ENCODE data around the gene HCAR1. TPM values are rescaled to one million over a fixed set of nuclear protein-coding genes. Genes with fewer than 3 reads are reported as not detected.

The HCAR1 gene
- total and polyA plus RNA-seq, 5 donors from 2014 or later: not detected

DNA sequence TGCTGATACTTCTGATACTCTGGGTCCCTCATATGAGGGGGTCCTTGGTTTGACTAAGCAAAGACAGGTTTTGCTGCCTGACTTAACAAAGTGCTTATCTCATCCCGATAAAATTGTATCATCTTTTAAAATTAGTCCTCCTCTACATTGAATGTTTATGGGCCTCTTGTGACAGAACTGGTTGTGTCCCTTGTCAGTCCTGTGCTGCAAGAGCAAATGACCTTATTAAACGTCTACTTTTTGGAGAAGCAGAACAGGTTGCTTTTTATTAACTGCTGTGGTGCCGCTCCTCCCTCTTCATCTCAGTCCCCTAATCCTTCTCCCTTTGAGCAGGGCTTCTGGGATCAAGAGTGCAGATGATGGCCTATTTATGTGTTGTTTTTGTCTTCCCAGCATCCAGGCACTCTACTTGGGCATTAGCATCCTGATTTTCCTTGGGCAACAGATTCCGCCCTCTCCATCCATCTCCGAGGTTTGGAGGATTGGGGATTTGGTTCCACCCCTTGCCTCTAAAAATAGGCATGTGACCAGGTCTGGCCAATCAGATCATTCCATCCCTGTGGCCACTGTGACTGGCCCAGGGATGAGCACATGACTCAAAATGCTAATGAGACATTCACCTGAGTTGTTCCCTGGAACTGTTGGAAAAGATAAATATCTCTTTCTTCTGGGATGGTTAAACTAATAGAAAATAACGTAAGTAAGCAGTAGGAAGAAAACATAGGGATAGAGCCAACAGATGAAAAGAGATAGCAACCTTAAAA lies 19.1 kb upstream of the HCAR1 start:
- Histone ChIP-seq H3K27ac (ENCODE audit: insufficient read depth, low read length, poor library complexity, severe bottlenecking) (no peak overlapping the region), H3K9me3 (ENCODE audit: control insufficient read depth in 2 of 2, low read length in 2 of 2) (no peaks in the 10 kb centered on the region), H3K36me3 (ENCODE audit: control insufficient read depth, insufficient read depth, low read length) (peaks cover 5% of the 10 kb centered on the region), H3K27me3 (ENCODE audit: control insufficient read depth, insufficient read depth, low read length) (no peaks in the 10 kb centered on the region), H3K4me3 (ENCODE audit: low read depth, low read length) (no peak overlapping the region), H3K4me1 (ENCODE audit: control insufficient read depth, insufficient read depth, low read length, poor library complexity, severe bottlenecking) (peaks cover 18% of the 10 kb centered on the region)
- H3K4me3 Mint-ChIP-seq: peak overlapping the region in 2 of 4 donors; percentile 80 to 98
- no peak overlapping the region for H3K27ac Mint-ChIP-seq
- H3K27me3 Mint-ChIP-seq: no peaks in the 10 kb centered on the region
- peaks cover 7 to 36% (median 19%) of the 10 kb centered on the region in 4 donors for H3K4me1 Mint-ChIP-seq
- no peak for ATAC-seq (ENCODE audit: low read depth in 2 of 2)
- H3K9me3 Mint-ChIP-seq: no peaks in the 10 kb centered on the region
- peaks cover 10% of the 10 kb centered on the region for H3K36me3 Mint-ChIP-seq
- no peak for DNase-seq

DNA sequence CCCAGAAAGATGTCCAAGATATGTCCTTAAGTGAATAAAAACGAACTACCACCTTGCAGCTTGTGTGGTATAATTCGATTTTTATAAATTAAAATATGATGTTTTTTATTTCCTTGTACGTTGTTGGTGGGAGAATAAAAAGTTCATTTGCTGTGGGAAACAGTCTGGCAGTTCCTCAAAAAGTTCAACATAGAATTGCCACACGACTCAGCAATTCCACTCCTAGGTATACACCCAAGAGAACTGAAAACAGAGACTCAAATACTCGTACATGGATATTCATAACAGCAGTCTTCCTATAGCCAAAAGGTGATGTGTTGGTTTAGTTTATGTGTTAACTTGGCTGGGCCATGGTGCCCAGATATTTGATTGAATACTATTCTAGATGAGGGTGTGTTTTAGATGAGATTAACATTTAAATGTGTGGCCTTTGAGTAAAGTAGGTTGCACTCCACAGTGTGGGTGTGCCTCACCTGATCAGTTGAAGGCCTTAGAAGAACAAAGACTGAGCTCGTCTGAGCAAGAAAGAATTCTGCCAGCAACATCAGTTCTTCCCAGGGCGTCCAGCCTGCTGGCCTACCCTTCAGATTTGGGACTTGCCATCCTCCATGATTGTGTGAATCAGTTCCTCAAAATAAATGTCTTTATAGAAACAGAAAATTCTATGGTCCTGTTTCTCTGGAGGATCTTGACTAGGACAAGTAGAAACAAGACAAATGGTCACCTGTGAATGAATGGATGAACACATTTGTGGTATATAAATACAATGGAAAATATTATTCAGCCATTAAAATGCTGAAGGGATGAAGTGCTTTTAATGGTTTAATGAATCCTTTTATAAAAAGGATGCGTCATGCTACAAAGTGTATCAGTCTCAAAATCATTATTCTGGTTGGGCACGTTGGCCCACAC lies 16.8 kb upstream of the HCAR1 start:
- no peak for ATAC-seq (ENCODE audit: low read depth in 2 of 2)
- H3K27ac Mint-ChIP-seq: no peak overlapping the region

DNA sequence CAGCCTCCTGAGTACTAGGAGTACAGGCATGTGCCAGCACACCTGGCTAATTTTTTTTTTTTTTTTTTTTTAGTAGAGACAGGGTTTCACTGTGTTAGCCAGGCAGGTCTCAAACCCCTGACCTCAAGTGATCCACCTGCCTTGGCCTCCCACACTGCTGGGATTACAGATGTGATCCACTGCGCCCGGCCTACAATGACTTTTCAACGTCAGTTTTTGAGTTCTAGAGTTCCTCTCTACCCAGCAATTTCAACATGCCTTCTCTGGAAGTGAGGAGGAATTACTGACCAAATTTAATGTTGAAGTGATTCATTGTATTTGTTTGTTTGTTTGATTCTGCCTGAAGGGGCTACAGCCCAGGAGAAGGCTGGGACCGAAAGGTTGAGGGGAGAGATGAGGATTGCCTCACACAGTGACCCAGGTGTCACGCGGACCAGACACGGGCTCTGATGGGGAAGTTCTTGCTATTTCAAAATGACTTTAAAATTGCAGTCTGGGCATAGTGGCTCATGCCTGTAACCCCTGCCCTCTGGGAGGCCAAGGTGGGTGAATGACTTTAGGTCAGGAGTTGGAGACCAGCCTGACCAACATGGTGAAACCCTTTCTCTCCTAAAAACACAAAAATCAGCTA lies 13.4 kb upstream of the HCAR1 start:
- Histone ChIP-seq H3K4me3 (ENCODE audit: low read depth, low read length) (no peak overlapping the region), H3K36me3 (ENCODE audit: control insufficient read depth, insufficient read depth, low read length) (no peaks in the 10 kb centered on the region), H3K4me1 (ENCODE audit: control insufficient read depth, insufficient read depth, low read length, poor library complexity, severe bottlenecking) (no peaks in the 10 kb centered on the region), H3K27me3 (ENCODE audit: control insufficient read depth, insufficient read depth, low read length) (no peaks in the 10 kb centered on the region), H3K9me3 (ENCODE audit: control insufficient read depth in 2 of 2, low read length in 2 of 2) (no peaks in the 10 kb centered on the region), H3K27ac (ENCODE audit: insufficient read depth, low read length, poor library complexity, severe bottlenecking) (no peak overlapping the region)
- no peaks in the 10 kb centered on the region for H3K36me3 Mint-ChIP-seq
- no peak for DNase-seq
- no peak overlapping the region for H3K4me3 Mint-ChIP-seq
- H3K27me3 Mint-ChIP-seq: no peaks in the 10 kb centered on the region
- H3K4me1 Mint-ChIP-seq: no peaks in the 10 kb centered on the region
- H3K27ac Mint-ChIP-seq: no peak overlapping the region
- no peaks in the 10 kb centered on the region for H3K9me3 Mint-ChIP-seq
- ATAC-seq (ENCODE audit: low read depth in 2 of 2): no peak

More for the DNA sequence above, 16.8 kb upstream of the HCAR1 start:
- Mint-ChIP-seq H3K27me3 (no peaks in the 10 kb centered on the region), H3K9me3 (no peaks in the 10 kb centered on the region), H3K36me3 (no peaks in the 10 kb centered on the region), H3K4me3 (no peak overlapping the region), H3K4me1 (peaks cover 0 to 15% (median 4%) of the 10 kb centered on the region in 4 donors)
- Histone ChIP-seq H3K27ac (ENCODE audit: insufficient read depth, low read length, poor library complexity, severe bottlenecking) (no peak overlapping the region), H3K9me3 (ENCODE audit: control insufficient read depth in 2 of 2, low read length in 2 of 2) (no peaks in the 10 kb centered on the region), H3K4me3 (ENCODE audit: low read depth, low read length) (no peak overlapping the region), H3K36me3 (ENCODE audit: control insufficient read depth, insufficient read depth, low read length) (no peaks in the 10 kb centered on the region), H3K4me1 (ENCODE audit: control insufficient read depth, insufficient read depth, low read length, poor library complexity, severe bottlenecking) (peaks cover 6% of the 10 kb centered on the region), H3K27me3 (ENCODE audit: control insufficient read depth, insufficient read depth, low read length) (no peaks in the 10 kb centered on the region)
- DNase-seq: no peak

DNA sequence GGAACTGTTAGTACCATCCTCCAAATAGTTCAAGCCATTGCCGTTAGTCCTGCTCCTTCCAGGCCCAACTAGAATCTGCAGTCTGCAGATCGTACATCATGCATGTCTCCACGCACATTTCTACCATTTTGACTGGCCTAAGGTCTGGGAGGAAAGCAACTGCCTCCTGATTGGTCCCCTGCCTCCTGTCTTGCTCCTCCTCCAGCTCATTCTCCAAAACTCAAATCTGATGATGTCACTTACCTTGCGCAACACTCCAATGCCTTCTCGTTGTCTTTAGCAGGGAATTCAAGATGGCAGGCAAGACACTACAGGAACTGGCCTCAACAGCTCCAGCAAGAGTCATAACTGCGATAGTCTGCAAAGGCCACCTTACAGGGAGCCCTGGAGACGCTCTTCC lies 9.7 kb upstream of the HCAR1 start:
- H3K36me3 Mint-ChIP-seq: no peaks in the 10 kb centered on the region
- no peak overlapping the region for H3K27ac Mint-ChIP-seq

DNA sequence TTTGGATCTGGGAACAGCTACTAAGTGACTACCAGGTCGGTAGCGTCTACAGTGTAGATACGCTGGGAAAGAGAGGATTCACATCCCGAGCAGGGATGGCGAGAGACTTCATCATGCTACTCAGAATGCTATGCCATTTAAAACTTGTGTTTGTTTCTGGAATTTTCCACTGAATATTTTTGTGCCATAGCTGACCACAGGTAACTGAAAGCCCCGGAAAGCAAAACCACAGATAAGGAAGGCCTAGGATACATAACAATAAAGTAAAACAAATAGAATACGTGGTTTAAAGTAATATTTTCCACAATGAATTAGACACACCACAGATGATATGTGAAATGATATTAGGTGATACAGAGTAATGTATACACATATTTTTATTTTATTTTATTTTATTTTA lies 7.9 kb upstream of the HCAR1 start:
- Mint-ChIP-seq H3K27me3 (peaks cover 4% of the 10 kb centered on the region), H3K4me1 (peaks cover 0 to 1% (median 0%) of the 10 kb centered on the region in 4 donors), H3K36me3 (no peaks in the 10 kb centered on the region), H3K27ac (no peak overlapping the region), H3K9me3 (no peaks in the 10 kb centered on the region), H3K4me3 (no peak overlapping the region)
- Histone ChIP-seq H3K4me3 (ENCODE audit: low read depth, low read length) (no peak overlapping the region), H3K36me3 (ENCODE audit: control insufficient read depth, insufficient read depth, low read length) (no peaks in the 10 kb centered on the region), H3K4me1 (ENCODE audit: control insufficient read depth, insufficient read depth, low read length, poor library complexity, severe bottlenecking) (no peaks in the 10 kb centered on the region), H3K9me3 (ENCODE audit: control insufficient read depth in 2 of 2, low read length in 2 of 2) (no peaks in the 10 kb centered on the region), H3K27ac (ENCODE audit: insufficient read depth, low read length, poor library complexity, severe bottlenecking) (no peak overlapping the region), H3K27me3 (ENCODE audit: control insufficient read depth, insufficient read depth, low read length) (no peaks in the 10 kb centered on the region)
- ATAC-seq (ENCODE audit: low read depth in 2 of 2): no peak
- DNase-seq: no peak

More for the DNA sequence above, 9.7 kb upstream of the HCAR1 start:
- Mint-ChIP-seq H3K4me3 (no peak overlapping the region), H3K4me1 (no peaks in the 10 kb centered on the region), H3K9me3 (no peaks in the 10 kb centered on the region), H3K27me3 (peaks cover 4% of the 10 kb centered on the region)
- Histone ChIP-seq H3K4me1 (ENCODE audit: control insufficient read depth, insufficient read depth, low read length, poor library complexity, severe bottlenecking) (no peaks in the 10 kb centered on the region), H3K4me3 (ENCODE audit: low read depth, low read length) (no peak overlapping the region), H3K27me3 (ENCODE audit: control insufficient read depth, insufficient read depth, low read length) (no peaks in the 10 kb centered on the region), H3K9me3 (ENCODE audit: control insufficient read depth in 2 of 2, low read length in 2 of 2) (no peaks in the 10 kb centered on the region), H3K36me3 (ENCODE audit: control insufficient read depth, insufficient read depth, low read length) (no peaks in the 10 kb centered on the region), H3K27ac (ENCODE audit: insufficient read depth, low read length, poor library complexity, severe bottlenecking) (no peak overlapping the region)
- DNase-seq (no peak), ATAC-seq (ENCODE audit: low read depth in 2 of 2) (no peak)

DNA sequence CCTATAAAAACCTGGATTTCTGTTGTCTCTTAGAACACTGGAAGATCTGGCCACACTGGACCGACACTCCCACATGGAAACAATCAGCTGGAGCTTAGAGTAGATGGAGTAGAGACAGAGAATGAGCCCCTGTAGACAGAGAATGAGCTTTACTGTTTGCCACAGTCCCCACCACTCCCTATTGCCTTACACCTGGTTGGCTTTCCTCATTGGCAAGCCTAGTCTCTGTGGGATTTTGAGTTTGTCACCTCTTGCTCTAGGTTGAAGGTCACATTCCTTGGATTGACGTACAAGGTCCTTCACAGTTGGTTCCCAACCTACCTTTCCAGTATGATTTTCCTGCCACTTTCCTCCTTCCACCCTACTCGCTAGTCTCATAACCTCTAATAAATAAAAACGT lies 2.0 kb upstream of the HCAR1 start:
- H3K4me3 Mint-ChIP-seq: peak overlapping the region in 1 of 4 donors; percentile 57
- H3K27me3 Mint-ChIP-seq: peaks cover 4% of the 10 kb centered on the region
- H3K9me3 ChIP-seq (ENCODE audit: control insufficient read depth in 2 of 2, low read length in 2 of 2): no peaks in the 10 kb centered on the region
- H3K36me3 Mint-ChIP-seq: no peaks in the 10 kb centered on the region
- H3K27ac Mint-ChIP-seq: peak overlapping the region in 1 of 3 donors; percentile 1
- H3K4me1 Mint-ChIP-seq: peaks cover 5 to 19% (median 10%) of the 10 kb centered on the region in 4 donors
- H3K27ac ChIP-seq (ENCODE audit: insufficient read depth, low read length, poor library complexity, severe bottlenecking): no peak overlapping the region
- DNase-seq (no peak), ATAC-seq (ENCODE audit: low read depth in 2 of 2) (no peak)
- H3K36me3 ChIP-seq (ENCODE audit: control insufficient read depth, insufficient read depth, low read length): no peaks in the 10 kb centered on the region
- peaks cover 6% of the 10 kb centered on the region for H3K4me1 ChIP-seq (ENCODE audit: control insufficient read depth, insufficient read depth, low read length, poor library complexity, severe bottlenecking)
- H3K9me3 Mint-ChIP-seq: peaks cover 0 to 2% (median 0%) of the 10 kb centered on the region in 7 donors
- no peak overlapping the region for H3K4me3 ChIP-seq (ENCODE audit: low read depth, low read length)
- H3K27me3 ChIP-seq (ENCODE audit: control insufficient read depth, insufficient read depth, low read length): no peaks in the 10 kb centered on the region

DNA sequence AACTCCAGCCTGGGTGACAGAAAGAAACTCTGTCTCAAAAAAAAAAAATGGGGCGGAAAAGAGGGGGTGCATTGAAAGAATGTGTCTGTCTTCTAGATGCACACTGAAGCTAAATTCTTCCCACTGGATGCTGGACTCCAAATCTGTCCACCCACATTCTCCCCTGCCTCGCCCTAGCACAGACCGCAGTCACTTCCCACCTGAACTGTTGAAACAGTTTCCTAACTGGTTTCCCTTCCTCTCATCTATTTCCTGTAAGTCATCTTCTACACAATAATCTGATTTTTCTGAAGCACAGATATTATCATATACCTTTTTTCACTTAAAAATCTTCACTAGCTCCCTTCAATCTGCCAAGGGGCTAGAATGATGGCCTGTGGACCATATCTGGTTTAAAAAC lies 1.5 kb upstream of the HCAR1 start:
- Mint-ChIP-seq H3K27me3 (peaks cover 4% of the 10 kb centered on the region), H3K27ac (peak overlapping the region in 1 of 3 donors; percentile 1), H3K4me1 (peaks cover 5 to 19% (median 10%) of the 10 kb centered on the region in 4 donors), H3K4me3 (no peak overlapping the region), H3K9me3 (peaks cover 0 to 2% (median 0%) of the 10 kb centered on the region in 7 donors), H3K36me3 (no peaks in the 10 kb centered on the region)
- Histone ChIP-seq H3K4me1 (ENCODE audit: control insufficient read depth, insufficient read depth, low read length, poor library complexity, severe bottlenecking) (peaks cover 6% of the 10 kb centered on the region), H3K27me3 (ENCODE audit: control insufficient read depth, insufficient read depth, low read length) (no peaks in the 10 kb centered on the region), H3K36me3 (ENCODE audit: control insufficient read depth, insufficient read depth, low read length) (no peaks in the 10 kb centered on the region), H3K9me3 (ENCODE audit: control insufficient read depth in 2 of 2, low read length in 2 of 2) (no peaks in the 10 kb centered on the region), H3K4me3 (ENCODE audit: low read depth, low read length) (no peak overlapping the region), H3K27ac (ENCODE audit: insufficient read depth, low read length, poor library complexity, severe bottlenecking) (no peak overlapping the region)
- ATAC-seq (ENCODE audit: low read depth in 2 of 2) (no peak), DNase-seq (peak in 1 of 3 donors; percentile 37)
